ENCODE measurements around the gene TMEM248. TPM values are rescaled to one million over a fixed set of nuclear protein-coding genes. Genes with fewer than 3 reads are reported as not detected.
"Not testable (repeated sequence)": the region's sequence is repeated elsewhere in the genome, so short reads cannot be mapped to it uniquely, and the experiment has no call there.

Gene TMEM248
- total RNA-seq, 3 donors from 2014 or later = 119 to 148 (median 120) TPM

GRCh38 chr7:66912195-66912594 lies 8.8 kb upstream of the TMEM248 start:
- Histone ChIP-seq H3K4me3 (no peak overlapping the region), H3K4me1 (no peaks in the 10 kb centered on the region), H3K27ac (no peak overlapping the region), H3K9me3 (no peaks in the 10 kb centered on the region), H3K27me3 (no peaks in the 10 kb centered on the region), H3K36me3 (no peaks in the 10 kb centered on the region)
- TF ChIP-seq POLR2AphosphoS5 (IDR thresholded peaks at IDR 0.05) (no peak), CTCF (IDR thresholded peaks at IDR 0.05) (no peak), POLR2A (IDR thresholded peaks at IDR 0.05) (no peak)
- intact Hi-C loops (cut with DNase I; ENCODE audit: low total_unique reads) = no loop called here
- DNase-seq (ENCODE audit: low spot score in 2 of 2) = no peak

- no peaks in the 10 kb centered on the region for H3K9me3 ChIP-seq
- no peaks in the 10 kb centered on the region for H3K4me1 ChIP-seq
- intact Hi-C loops (cut with DNase I; ENCODE audit: low total_unique reads) = no loop called here
- no peak overlapping the region for H3K4me3 ChIP-seq
- TF ChIP-seq POLR2AphosphoS5 (IDR thresholded peaks at IDR 0.05) (no peak), POLR2A (IDR thresholded peaks at IDR 0.05) (no peak), CTCF (IDR thresholded peaks at IDR 0.05) (no peak)
- H3K36me3 ChIP-seq = no peaks in the 10 kb centered on the region
- H3K27ac ChIP-seq = no peak overlapping the region
- no peak for DNase-seq (ENCODE audit: low spot score in 2 of 2)
- H3K27me3 ChIP-seq = no peaks in the 10 kb centered on the region
These were observed 7.6 kb upstream of the TMEM248 start for GRCh38 chr7:66913118-66914037.

- DNase-seq (ENCODE audit: low spot score in 2 of 2); H3K36me3 ChIP-seq; H3K27me3 ChIP-seq; intact Hi-C loops (cut with DNase I; ENCODE audit: low total_unique reads); H3K27ac ChIP-seq; H3K4me3 ChIP-seq; H3K4me1 ChIP-seq; H3K9me3 ChIP-seq: not testable (repeated sequence)
These were observed 3.1 kb upstream of the TMEM248 start for GRCh38 chr7:66917904-66918303.

- no peak for TF ChIP-seq POLR2A (IDR thresholded peaks at IDR 0.05)
- no peak for TF ChIP-seq CTCF (IDR thresholded peaks at IDR 0.05)
- no peak for TF ChIP-seq POLR2AphosphoS5 (IDR thresholded peaks at IDR 0.05)
- no peaks in the 10 kb centered on the region for H3K36me3 ChIP-seq
These were observed 1.7 kb upstream of the TMEM248 start for GRCh38 chr7:66919304-66919703.

GRCh38 chr7:66919704-66920103 lies 1.3 kb upstream of the TMEM248 start:
- Histone ChIP-seq H3K27ac (no peak overlapping the region), H3K36me3 (no peaks in the 10 kb centered on the region), H3K9me3 (no peaks in the 10 kb centered on the region), H3K4me3 (no peak overlapping the region), H3K4me1 (peaks cover 4 to 15% of the 10 kb centered on the region in 2 donors), H3K27me3 (no peaks in the 10 kb centered on the region)
- DNase-seq (ENCODE audit: low spot score in 2 of 2) = no peak
- intact Hi-C loops (cut with DNase I; ENCODE audit: low total_unique reads) = no loop called here
- TF ChIP-seq POLR2A (IDR thresholded peaks at IDR 0.05) (no peak), POLR2AphosphoS5 (IDR thresholded peaks at IDR 0.05) (no peak), CTCF (IDR thresholded peaks at IDR 0.05) (no peak)

More at GRCh38 chr7:66919304-66919703, 1.7 kb upstream of the TMEM248 start:
- intact Hi-C loops (cut with DNase I; ENCODE audit: low total_unique reads) = no loop called here
- peaks cover 4 to 15% of the 10 kb centered on the region in 2 donors for H3K4me1 ChIP-seq
- H3K27me3 ChIP-seq = no peaks in the 10 kb centered on the region
- DNase-seq (ENCODE audit: low spot score in 2 of 2) = no peak
- no peaks in the 10 kb centered on the region for H3K9me3 ChIP-seq
- H3K4me3 ChIP-seq = no peak overlapping the region
- no peak overlapping the region for H3K27ac ChIP-seq
